NB4 (cell line): ENCODE results near the gene EDARADD.

Experiments used
- DNase-seq: peaks from one replicate; pipeline ENCODE4 v3.0.0; 2010; ENCODE audit warnings: low read depth
- H3K4me3 ChIP-seq: one replicate; pipeline ENCODE4 v1.5.1; 2011; ENCODE audit warnings: mild to moderate bottlenecking, low read depth, low read length, moderate library complexity
- MYC ChIP-seq: IDR thresholded peaks from 2 replicates; pipeline ENCODE4 v1.6.1; 2011; ENCODE audit warnings: low read depth, low read length
- POLR2A ChIP-seq: IDR thresholded peaks from 2 replicates; pipeline ENCODE4 v1.6.1; 2011; ENCODE audit warnings: mild to moderate bottlenecking; ENCODE audit not compliant: insufficient read length; ENCODE audit errors: extremely low read depth
- TF ChIP-seq, protein P1 (sequence below): IDR thresholded peaks from one replicate; pipeline ENCODE4 v1.5.1; 2012; ENCODE audit warnings: low read depth, low read length
- TF ChIP-seq, protein P2 (sequence below): IDR thresholded peaks from 2 replicates; pipeline ENCODE4 v1.6.1; 2011; ENCODE audit warnings: low read depth, low read length

The EDARADD gene

DNA sequence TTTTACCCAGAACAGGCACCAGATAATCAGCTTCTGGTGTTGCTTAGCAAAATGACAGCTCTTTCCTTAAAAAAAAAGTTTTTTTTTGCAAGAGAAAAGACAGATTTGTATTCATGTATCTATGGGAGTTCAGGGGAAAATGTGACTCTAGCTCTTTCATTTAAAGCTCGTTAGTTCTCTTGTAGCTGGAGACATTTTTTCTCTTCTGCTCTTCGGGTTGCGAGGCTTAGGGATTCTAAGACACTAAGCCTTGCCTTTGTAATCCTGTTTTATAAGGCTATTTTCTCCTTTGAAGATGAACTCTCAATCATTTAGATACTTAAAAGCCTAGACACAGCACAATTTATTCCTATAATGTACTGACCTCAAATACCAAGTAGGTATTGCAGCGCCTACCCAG, 40.3 kb upstream of the EDARADD start:
- DNase-seq: no peak
- no peak for TF ChIP-seq MYC
- no peak for TF ChIP-seq POLR2A
- TF ChIP-seq, protein P1, sequence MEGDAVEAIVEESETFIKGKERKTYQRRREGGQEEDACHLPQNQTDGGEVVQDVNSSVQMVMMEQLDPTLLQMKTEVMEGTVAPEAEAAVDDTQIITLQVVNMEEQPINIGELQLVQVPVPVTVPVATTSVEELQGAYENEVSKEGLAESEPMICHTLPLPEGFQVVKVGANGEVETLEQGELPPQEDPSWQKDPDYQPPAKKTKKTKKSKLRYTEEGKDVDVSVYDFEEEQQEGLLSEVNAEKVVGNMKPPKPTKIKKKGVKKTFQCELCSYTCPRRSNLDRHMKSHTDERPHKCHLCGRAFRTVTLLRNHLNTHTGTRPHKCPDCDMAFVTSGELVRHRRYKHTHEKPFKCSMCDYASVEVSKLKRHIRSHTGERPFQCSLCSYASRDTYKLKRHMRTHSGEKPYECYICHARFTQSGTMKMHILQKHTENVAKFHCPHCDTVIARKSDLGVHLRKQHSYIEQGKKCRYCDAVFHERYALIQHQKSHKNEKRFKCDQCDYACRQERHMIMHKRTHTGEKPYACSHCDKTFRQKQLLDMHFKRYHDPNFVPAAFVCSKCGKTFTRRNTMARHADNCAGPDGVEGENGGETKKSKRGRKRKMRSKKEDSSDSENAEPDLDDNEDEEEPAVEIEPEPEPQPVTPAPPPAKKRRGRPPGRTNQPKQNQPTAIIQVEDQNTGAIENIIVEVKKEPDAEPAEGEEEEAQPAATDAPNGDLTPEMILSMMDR: no peak
- TF ChIP-seq, protein P2, sequence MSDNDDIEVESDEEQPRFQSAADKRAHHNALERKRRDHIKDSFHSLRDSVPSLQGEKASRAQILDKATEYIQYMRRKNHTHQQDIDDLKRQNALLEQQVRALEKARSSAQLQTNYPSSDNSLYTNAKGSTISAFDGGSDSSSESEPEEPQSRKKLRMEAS: no peak
- no peak overlapping the region for H3K4me3 ChIP-seq

DNA sequence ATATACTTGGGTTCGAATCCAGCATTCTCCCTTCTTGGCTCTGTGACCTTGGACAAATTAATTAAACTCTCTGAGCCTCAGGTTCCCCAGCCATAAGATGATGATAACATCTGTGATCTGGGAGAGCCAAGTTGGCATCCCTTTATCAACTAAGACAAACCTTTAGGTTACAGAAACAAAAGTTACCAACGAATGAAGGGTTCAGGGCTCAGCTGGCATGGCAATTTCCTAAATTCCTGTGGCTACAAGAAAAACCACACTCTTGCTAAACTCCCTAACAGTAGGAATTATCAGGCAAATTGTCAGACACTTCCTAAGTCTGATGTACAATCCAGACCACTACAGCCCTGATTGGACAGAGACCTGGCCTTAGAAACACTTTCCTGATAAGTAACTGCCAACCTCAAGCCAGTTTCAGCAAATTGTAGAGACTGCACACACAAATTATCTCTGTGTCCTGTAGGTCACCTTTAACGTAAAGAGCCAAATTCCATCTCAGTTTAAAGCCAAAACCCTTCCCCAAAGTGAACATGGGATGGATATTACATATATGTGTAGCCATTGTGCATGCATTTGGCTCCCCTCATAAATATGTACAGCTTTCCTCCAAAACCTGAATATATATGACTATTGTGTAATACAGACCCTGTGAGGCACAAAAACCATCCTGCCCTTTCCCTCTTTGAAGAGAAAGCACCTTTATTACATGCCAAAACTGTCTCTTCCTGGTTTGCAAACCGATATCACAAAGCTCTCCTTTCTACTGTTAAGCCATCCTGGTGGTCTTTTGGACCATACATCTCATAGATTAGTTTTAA, 39.5 kb upstream of the EDARADD start:
- TF ChIP-seq, protein P1: no peak
- TF ChIP-seq, protein P2: no peak
- TF ChIP-seq POLR2A: no peak
- no peak for TF ChIP-seq MYC
- DNase-seq: peak; percentile 46

DNA sequence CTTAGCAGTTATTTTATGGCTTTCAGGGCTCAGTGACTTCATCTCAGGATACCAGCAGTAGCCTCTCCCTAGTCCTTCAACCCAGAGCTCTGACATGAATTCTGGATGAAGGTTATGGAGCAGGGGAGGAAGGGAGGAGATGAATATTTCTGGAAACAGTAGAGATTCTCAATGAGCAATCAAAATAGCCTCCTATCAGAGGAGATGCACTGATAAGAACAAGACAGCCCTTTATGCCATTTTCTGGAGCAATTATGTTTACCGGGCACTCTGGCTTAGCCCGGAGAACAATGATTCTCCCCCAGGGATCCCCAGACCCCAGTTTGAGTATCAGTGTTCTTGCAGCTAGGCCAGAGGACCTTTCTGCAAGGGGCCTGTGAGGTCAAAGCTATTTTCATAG, 37.9 kb upstream of the EDARADD start:
- TF ChIP-seq, protein P2: no peak
- TF ChIP-seq POLR2A (no peak), MYC (no peak)
- TF ChIP-seq, protein P1: no peak
- DNase-seq: no peak
- no peak overlapping the region for H3K4me3 ChIP-seq

More for the DNA sequence above, 39.5 kb upstream of the EDARADD start:
- H3K4me3 ChIP-seq: no peak overlapping the region

DNA sequence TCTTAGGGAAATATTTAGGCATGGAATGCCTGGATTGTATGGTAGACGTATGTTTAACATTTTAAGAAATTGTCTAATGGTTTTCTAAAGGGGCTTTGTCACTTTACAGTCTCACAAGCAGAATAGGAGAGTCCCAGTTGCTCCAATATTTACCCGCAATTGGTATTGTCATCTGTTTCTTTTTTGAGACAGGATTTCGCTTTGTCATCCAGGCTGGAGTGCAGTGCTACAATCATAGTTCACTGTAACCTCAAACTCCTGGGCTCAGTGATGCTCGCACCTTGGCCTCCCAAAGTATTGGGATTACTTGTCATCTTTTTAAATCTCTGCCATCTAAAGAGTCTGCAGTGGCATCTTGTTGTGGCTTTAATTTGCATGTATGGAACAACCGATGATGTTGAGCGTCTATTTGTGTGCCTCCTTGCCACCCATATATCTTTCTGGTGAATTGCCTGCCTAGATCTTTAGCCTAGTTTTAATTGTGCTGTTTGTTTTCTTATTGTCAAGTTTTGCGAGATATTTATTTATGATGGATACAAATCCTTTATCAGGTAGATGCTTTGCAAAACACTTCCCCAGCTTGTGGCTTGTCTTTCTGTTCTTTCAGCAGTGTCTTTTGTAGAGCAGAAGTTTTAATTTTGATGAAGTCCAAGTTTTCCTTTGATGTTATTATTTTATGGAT, 32.0 kb upstream of the EDARADD start:
- TF ChIP-seq, protein P2: no peak
- TF ChIP-seq, protein P1: no peak
- no peak for TF ChIP-seq MYC
- no peak for TF ChIP-seq POLR2A
- DNase-seq: no peak
- no peak overlapping the region for H3K4me3 ChIP-seq

DNA sequence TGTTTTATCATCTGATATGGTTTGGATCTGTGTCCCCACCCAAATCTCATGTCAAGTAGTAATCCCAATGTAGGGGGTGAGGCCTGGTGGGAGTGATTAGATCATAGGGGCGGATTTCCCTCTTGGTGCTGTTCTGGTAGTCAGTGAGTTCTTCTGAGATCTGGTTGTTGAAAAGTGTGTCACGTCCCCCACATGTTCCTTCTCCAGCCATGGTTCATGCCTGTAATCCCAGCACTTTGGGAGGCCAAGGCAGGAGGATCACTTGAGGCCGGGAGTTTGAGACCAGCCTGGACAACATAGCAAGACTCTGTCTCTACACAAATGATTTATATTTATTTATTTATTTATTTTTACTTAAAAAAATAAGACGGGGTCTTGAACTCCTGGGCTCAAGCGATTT, 30.8 kb upstream of the EDARADD start:
- DNase-seq: no peak
- TF ChIP-seq, protein P1: no peak
- TF ChIP-seq POLR2A (no peak), MYC (no peak)
- TF ChIP-seq, protein P2: no peak
- H3K4me3 ChIP-seq: no peak overlapping the region
